ENCODE measurements around the gene RHPN2.
"Not testable (repeated sequence)": the region's sequence is repeated elsewhere in the genome, so short reads cannot be mapped to it uniquely, and the experiment has no call there.

The RHPN2 gene

GRCh38 chr19:33054623-33055022 is 10.1 kb downstream of the RHPN2 start:
- no peak overlapping the region for H3K27ac ChIP-seq
- no peak for DNase-seq (ENCODE audit: low spot score)
- TF ChIP-seq, protein P1, sequence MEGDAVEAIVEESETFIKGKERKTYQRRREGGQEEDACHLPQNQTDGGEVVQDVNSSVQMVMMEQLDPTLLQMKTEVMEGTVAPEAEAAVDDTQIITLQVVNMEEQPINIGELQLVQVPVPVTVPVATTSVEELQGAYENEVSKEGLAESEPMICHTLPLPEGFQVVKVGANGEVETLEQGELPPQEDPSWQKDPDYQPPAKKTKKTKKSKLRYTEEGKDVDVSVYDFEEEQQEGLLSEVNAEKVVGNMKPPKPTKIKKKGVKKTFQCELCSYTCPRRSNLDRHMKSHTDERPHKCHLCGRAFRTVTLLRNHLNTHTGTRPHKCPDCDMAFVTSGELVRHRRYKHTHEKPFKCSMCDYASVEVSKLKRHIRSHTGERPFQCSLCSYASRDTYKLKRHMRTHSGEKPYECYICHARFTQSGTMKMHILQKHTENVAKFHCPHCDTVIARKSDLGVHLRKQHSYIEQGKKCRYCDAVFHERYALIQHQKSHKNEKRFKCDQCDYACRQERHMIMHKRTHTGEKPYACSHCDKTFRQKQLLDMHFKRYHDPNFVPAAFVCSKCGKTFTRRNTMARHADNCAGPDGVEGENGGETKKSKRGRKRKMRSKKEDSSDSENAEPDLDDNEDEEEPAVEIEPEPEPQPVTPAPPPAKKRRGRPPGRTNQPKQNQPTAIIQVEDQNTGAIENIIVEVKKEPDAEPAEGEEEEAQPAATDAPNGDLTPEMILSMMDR (IDR thresholded peaks at IDR 0.05) = no peak
- no peak overlapping the region for H3K4me3 ChIP-seq

- DNase-seq (ENCODE audit: low spot score) = no peak
- TF ChIP-seq, protein P1 (IDR thresholded peaks at IDR 0.05) = no peak
- no peak overlapping the region for H3K27ac ChIP-seq
- H3K4me3 ChIP-seq = no peak overlapping the region
Measured at GRCh38 chr19:33052352-33052972, 12.2 kb downstream of the RHPN2 start.

DNA sequence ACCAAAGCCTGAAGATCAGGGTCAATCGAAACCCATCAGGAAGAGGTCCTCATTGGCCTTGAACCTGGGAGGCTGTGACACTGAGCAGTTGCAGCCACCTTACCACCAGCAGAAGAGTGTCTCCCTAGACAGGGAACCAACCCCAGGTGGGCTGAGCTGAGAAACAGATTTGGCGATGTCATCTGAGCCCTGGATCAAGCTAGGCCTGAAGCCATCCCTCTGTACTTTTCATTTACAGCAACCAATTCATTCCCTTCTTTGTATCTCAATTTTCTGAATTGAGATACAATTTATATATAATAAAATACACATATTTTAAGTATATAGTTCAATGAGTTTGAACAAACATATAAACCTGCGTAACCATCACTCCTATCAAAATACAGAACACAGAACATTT is 14.6 kb downstream of the RHPN2 start:
- Histone ChIP-seq H3K27ac (no peak overlapping the region), H3K4me3 (no peak overlapping the region)
- DNase-seq (ENCODE audit: low spot score) = no peak
- TF ChIP-seq, protein P1 (IDR thresholded peaks at IDR 0.05) = no peak

DNA sequence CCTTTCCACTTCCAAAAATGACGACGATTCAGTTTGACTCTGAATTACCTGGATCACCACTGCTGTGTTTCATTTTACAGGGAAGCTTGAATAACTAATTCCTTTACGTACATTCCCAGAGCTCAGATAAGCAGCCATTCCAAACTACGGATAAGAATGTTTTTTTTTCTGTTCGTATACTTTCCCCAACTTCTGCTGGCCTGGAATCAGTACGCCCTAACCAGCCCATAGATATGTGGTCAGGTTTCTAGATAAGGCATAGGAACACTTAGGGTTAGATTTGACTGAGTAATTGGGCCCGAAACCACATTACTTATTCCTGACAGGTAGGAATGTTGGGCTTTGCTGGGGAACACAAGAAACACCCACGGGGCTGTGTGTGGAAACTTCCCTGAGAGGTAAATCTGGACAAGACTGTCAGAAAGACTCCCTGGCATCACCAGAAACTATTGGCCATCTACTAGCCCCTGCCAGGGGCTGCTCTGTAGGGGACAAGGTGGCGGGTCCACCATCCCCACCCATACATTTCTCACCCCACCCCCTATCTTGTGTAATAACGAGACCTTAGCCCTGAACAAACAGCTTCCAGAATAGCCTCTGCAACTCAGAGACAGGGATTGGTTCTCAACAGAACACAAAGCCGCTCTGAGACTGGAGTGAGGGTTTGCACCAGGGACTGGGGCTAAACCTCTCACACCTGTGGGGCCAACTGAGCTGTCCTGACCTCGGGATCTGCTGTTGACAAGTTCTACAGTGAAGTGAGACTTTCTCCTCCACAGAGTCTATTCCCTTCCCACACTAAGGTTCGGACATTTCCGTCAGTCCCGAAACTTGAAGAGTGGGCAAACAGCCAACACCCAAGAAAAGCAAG is 15.6 kb downstream of the RHPN2 start:
- no peak for DNase-seq (ENCODE audit: low spot score)
- TF ChIP-seq, protein P1 (IDR thresholded peaks at IDR 0.05) = no peak
- Histone ChIP-seq H3K4me3 (no peak overlapping the region), H3K27ac (no peak overlapping the region)

GRCh38 chr19:33047422-33047821 is 17.3 kb downstream of the RHPN2 start:
- Histone ChIP-seq H3K4me3 (no peak overlapping the region), H3K27ac (no peak overlapping the region)
- no peak for DNase-seq (ENCODE audit: low spot score)
- TF ChIP-seq, protein P1 (IDR thresholded peaks at IDR 0.05) = no peak

- not testable (repeated sequence) for H3K27ac ChIP-seq; H3K4me3 ChIP-seq; DNase-seq (ENCODE audit: low spot score)
Measured at GRCh38 chr19:33041828-33042160, 22.9 kb downstream of the RHPN2 start.

DNA sequence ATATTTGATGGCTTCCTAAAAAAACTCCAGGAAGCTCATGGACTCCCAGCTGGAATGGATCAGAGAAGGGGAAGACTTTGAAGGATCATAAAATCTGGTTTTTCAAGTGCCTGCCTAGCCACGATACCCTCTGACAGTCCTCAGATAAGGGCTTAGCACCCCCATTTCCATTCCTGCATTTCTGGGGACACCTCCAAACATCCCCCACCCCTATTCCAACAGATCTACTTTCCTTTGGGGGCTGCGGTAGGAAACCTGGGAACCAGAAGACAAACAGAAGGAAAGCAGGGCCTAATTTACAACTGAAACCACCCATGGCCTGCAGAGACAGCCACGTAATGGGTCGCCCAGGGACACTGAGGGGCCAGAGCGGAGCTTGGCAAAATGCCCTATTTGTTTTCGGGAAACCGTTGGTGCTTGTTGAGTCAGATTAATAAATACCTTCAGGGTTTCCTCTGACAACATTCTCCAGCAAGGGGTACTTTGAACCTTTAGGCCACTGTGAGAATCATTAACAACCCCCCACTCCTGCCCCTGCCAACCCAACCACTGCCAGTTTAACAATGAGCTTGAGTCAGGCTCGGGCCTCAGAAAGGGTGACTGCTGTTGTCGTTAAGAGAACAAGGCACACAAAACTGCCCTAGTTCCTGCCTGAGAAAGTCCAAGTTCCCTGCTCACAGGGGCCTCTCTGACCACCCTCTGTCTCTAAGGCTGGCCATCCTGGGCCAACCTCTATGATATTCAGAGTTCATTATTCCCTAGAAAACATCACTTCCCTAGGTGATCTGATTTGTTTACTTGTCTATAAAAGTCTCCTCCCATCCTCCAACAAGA is 23.5 kb downstream of the RHPN2 start:
- TF ChIP-seq, protein P1 (IDR thresholded peaks at IDR 0.05) = no peak
- no peak overlapping the region for H3K4me3 ChIP-seq
- no peak overlapping the region for H3K27ac ChIP-seq
- DNase-seq (ENCODE audit: low spot score) = no peak

All from coronary artery (tissue), 2 donors.